ENCODE measurements around the gene VAV1.

DNA sequence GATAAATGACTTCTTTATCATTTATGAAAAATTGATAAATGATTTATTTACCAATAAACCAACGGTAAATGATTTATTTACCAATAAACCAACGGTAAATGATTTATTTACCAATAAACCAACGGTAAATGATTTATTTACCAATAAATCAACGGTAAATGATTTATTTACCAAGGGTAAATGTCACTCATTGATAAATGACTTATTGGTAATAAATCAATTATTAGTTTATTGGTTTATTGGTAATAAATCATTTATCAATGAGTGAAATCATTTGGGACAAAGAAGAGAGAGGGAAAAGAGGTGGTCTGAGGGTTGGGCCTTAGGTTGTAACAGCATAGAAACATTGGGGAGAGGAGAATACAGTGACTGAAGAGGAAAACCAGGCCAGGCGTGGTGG is 21.5 kb downstream of the VAV1 start:
- TF ChIP-seq POLR2A (IDR thresholded peaks at IDR 0.05; ENCODE audit: low read length) (no peak), ESRRA (IDR thresholded peaks at IDR 0.05; ENCODE audit: borderline replicate concordance, low read length) (no peak), MYC (IDR thresholded peaks at IDR 0.05; ENCODE audit: borderline replicate concordance, low read length) (no peak), CTCF (IDR thresholded peaks at IDR 0.05) (no peak), SREBF2 (IDR thresholded peaks at IDR 0.05) (no peak), CHD2 (IDR thresholded peaks at IDR 0.05; ENCODE audit: low read length, partially characterized antibody) (no peak), FOSL2 (IDR thresholded peaks at IDR 0.05) (no peak), FOSL2 (CRISPR knock-in tag; IDR thresholded peaks at IDR 0.05) (no peak), POLR2AphosphoS2 (conservative IDR thresholded peaks at IDR 0.05; ENCODE audit: low read length) (no peak), NR3C1 (IDR thresholded peaks at IDR 0.05) (no peak), MAZ (IDR thresholded peaks at IDR 0.05; ENCODE audit: borderline replicate concordance, low read depth, low read length) (no peak)
- TF ChIP-seq, protein P1, sequence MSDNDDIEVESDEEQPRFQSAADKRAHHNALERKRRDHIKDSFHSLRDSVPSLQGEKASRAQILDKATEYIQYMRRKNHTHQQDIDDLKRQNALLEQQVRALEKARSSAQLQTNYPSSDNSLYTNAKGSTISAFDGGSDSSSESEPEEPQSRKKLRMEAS (IDR thresholded peaks at IDR 0.05), result no peak
- TF ChIP-seq, protein P2, sequence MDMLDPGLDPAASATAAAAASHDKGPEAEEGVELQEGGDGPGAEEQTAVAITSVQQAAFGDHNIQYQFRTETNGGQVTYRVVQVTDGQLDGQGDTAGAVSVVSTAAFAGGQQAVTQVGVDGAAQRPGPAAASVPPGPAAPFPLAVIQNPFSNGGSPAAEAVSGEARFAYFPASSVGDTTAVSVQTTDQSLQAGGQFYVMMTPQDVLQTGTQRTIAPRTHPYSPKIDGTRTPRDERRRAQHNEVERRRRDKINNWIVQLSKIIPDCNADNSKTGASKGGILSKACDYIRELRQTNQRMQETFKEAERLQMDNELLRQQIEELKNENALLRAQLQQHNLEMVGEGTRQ (IDR thresholded peaks at IDR 0.05), result no peak

Data from A549 (cell line).